A375 (cell line): ENCODE results near the gene ZNF672. TPM values are rescaled to one million over a fixed set of nuclear protein-coding genes. Genes with fewer than 3 reads are reported as not detected.

Experiments used
- small RNA-seq: library from RNA; depleted of rRNA; stranded (forward); fragments of <200 nt; gene quantifications from one replicate; pipeline ENCODE3, GENCODE V24; 2014
- total RNA-seq: library from RNA; depleted of rRNA; stranded (reverse); fragments of >200 nt; shearing (Covaris generic); gene quantifications from 2 replicates; pipeline ENCODE4 v1.2.3, GENCODE V29; 2014; rRNA removed

Gene ZNF672
- 32.2 and 35.4 TPM in 2 replicates for total RNA-seq

DNA sequence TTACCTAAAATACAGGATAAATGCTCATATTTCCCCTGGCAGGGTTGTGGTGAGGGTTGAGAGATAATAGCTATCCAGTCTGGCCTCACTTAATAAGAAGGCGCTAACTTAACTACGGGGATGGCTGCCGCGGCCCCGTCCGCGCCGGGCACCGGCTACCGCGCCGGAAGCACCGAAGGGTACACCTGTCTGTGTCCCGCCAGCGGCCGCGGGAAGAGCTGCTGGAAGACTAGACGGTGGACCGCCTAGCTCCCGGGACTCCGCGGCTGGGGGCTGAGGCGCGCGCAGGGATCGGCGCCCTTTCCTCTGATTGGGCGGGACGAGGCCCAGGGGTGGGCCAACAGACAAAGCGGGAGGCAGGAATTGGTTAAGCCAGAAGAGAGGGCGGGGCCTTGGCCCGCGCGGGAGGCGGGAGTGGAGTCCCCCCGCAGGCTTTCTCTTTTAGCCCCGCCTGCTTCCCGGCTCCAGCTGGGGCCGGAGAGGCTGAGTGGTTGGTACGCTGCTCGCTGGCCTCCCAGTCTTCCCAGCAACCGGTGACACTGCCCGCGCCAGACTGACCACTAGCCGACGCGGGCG lies at the start of gene ZNF672:
ZNF672 (plus strand) TSS at position 444 of the 576 bp plus-strand sequence. CDS start 9,051 bp downstream, outside the sequence.

DNA sequence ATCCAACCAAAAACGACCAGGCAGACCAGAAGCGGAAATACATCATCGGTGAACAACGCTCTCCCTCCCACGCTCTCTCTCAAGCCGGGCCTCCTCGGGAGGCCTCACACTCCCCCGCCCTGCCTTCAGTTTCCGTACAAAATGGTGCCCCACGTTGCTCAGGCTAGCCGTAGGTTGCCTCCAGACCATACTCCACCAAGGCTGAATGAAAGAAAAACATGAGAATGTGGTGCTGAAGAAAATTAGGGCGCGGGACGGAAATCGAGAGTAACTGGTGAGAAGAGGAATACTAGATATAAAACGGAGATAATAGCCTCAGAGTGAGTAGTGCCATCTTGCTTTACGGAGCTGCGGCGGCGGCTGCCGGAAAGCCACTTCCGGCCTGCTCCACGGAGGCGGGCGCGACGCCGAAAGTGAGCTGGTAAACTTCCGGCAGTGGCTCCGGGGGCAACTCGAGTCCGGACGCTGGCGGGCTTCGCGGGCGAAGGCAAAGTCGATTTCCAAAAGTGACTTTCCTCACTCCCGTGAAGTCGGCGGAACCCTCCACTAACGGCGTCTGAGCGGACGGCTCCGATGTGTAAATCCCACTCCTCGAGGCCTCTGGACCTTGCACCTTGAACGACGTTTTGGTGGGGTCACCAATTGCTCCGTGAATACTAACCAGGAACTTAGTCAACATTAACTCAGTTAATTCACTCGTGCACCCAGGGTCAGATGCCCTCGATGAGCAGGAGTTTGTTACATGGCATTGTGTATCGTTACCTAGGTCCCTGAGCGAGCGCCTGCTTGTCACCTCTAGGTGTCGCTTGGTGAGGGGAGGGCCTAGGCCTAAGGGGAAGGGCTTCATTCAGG lies 11.9 kb upstream of the ZNF672 start, which contains the start of gene SH3BP5L:
SH3BP5L (minus strand) TSS at position 7 of the 852 bp plus-strand sequence. CDS start 980 bp downstream, outside the sequence.

DNA sequence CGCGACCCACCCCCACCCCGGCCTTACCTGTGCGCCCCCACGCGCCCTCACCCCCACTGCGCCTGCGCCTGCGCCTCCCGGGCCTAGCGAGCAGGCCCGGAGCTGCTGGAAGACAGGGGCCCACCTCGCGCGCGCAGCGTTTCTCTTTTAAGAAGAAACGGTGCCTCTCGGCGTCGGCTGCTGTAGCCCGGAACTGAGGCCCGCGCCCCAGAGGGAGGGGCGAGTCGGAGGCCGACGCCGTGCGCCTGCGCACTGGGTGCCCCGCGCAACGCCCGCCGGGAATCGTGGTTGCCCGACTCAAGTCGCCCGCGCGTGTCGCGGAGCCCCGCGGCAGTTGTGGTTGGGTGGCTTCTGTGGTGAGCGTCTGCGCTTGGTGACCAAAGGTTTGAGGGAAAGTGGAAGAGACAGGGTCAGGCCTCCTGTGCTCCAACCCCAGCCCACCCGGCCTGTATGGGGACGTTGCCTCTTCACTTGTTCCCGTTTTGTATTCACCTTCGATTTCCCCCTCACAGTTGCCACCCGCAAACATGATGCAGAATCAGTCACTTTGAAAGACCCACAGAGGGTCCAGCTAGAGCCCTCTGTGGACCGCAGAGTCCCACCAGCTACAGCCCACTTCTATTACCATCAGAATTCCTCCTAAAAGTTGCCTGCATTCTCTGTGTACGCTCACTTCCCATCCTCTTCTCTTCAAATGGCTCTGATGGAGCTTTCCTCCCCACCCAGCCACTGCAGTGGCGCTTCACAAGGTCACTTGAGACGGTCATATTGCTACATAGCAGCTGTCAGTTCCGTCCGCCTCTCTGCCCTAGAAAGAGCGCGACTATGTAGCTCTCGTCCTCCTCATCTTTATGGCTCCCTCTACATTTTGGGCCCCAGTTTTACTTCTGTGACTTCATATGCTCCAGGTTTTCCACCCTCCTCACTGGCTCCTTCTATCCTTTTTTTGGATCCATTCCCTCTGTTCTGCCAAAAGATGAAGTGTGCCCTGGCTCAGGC lies 21.2 kb downstream of the ZNF672 start, which contains the start of gene ZNF692:
ZNF692 (minus strand) TSS at position 195 of the 999 bp plus-strand sequence. CDS start 776 bp downstream, outside the sequence.

Small RNA genes lying within 50 kb of the gene (small RNA-seq; reads per million reads assigned to genes)
- not detected for gene MIR3124

Other genes with a start within 250 kb of the ZNF672 start
- not detected in 2 replicates for gene OR2T10, start 240.5 kb upstream of the ZNF672 start, total RNA-seq
- gene OR2T11, start 203.1 kb upstream of the ZNF672 start, total RNA-seq: not detected in 2 replicates
- gene OR2T35, start 192.9 kb upstream of the ZNF672 start, total RNA-seq: not detected in 2 replicates
- gene OR2T27, start 182.7 kb upstream of the ZNF672 start, total RNA-seq: not detected in 2 replicates
- gene OR14I1, start 135.5 kb upstream of the ZNF672 start, total RNA-seq: not detected in 2 replicates
- gene LYPD8, start 82.5 kb upstream of the ZNF672 start, total RNA-seq: 0.56 TPM in 1 of 2 replicates, not detected in the other
- 33.2 and 37.3 TPM in 2 replicates for gene SH3BP5L, start 12.3 kb upstream of the ZNF672 start, total RNA-seq
- 32.9 and 42.2 TPM in 2 replicates for gene ZNF692, start 20.9 kb downstream of the ZNF672 start, total RNA-seq
- gene PGBD2, start 68.0 kb downstream of the ZNF672 start, total RNA-seq: 7.3 and 8.1 TPM in 2 replicates